HCT116 (cell line): Measurements from ENCODE around the gene HSD17B12.

ENCODE experiments used
- CEBPB ChIP-seq: IDR thresholded peaks from 2 replicates; pipeline ENCODE4 v1.6.1; 2012; ENCODE audit warnings: low read depth
- CTCF ChIP-seq, 3 experiments: fragments of 200-600 bp in 1 of 3; sonication (generic) in 1 of 3; IDR thresholded peaks in 2 of 3; conservative IDR thresholded peaks in 1 of 3; 2 replicates each; pipeline ENCODE4 v1.5.1; 2012 to 2017; ENCODE audit warnings: low read depth in 2 of 3, low read length in 2 of 3, antibody characterized with exemption in 1 of 3, borderline replicate concordance in 1 of 3, control low read depth in 1 of 3, mild to moderate bottlenecking in 1 of 3, mixed read lengths in 1 of 3, mixed run types in 1 of 3, moderate library complexity in 1 of 3; ENCODE audit not compliant: insufficient read depth in 1 of 3
- EZH2 ChIP-seq: fragments of 200-600 bp; sonication (generic); IDR thresholded peaks from 2 replicates; pipeline ENCODE4 v1.6.1; 2017; ENCODE audit warnings: antibody characterized with exemption, mixed run types
- SIN3A ChIP-seq: IDR thresholded peaks from 2 replicates; pipeline ENCODE4 v1.6.1; 2012; ENCODE audit warnings: low read depth
- TCF7L2 ChIP-seq: IDR thresholded peaks from 2 replicates; pipeline ENCODE4 v1.7.0; 2011; ENCODE audit warnings: borderline replicate concordance, inconsistent platforms; ENCODE audit not compliant: insufficient read depth, insufficient read length; ENCODE audit errors: extremely low read depth
- YY1 ChIP-seq: IDR thresholded peaks from 2 replicates; pipeline ENCODE4 v1.6.1; 2011; ENCODE audit warnings: low read length, low read depth, moderate library complexity, mild to moderate bottlenecking; ENCODE audit not compliant: insufficient replicate concordance; ENCODE audit errors: extremely low read depth
- TF ChIP-seq, protein P1 (sequence below): IDR thresholded peaks from 2 replicates; pipeline ENCODE4 v1.6.1; 2012

GRCh38 chr11:43686207-43686606, 5.7 kb downstream of the HSD17B12 start:
- TF ChIP-seq YY1 (no peak), TCF7L2 (no peak), SIN3A (no peak), EZH2 (no peak), CTCF (IDR thresholded peaks at IDR 0.05 in 2 of 3, conservative IDR thresholded peaks at IDR 0.05 in 1 of 3; ENCODE audit: borderline replicate concordance in 1 of 3, insufficient read depth in 1 of 3, low read depth in 2 of 3, low read length in 2 of 3) (no peak), CEBPB (no peak)
- TF ChIP-seq, protein P1, sequence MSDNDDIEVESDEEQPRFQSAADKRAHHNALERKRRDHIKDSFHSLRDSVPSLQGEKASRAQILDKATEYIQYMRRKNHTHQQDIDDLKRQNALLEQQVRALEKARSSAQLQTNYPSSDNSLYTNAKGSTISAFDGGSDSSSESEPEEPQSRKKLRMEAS: no peak
